ENCODE measurements around the gene CES2. TPM values are rescaled to one million over a fixed set of nuclear protein-coding genes. Genes with fewer than 3 reads are reported as not detected.

Gene CES2
- total RNA-seq, 1 experiment from 2014 or later: 35.4 TPM

DNA sequence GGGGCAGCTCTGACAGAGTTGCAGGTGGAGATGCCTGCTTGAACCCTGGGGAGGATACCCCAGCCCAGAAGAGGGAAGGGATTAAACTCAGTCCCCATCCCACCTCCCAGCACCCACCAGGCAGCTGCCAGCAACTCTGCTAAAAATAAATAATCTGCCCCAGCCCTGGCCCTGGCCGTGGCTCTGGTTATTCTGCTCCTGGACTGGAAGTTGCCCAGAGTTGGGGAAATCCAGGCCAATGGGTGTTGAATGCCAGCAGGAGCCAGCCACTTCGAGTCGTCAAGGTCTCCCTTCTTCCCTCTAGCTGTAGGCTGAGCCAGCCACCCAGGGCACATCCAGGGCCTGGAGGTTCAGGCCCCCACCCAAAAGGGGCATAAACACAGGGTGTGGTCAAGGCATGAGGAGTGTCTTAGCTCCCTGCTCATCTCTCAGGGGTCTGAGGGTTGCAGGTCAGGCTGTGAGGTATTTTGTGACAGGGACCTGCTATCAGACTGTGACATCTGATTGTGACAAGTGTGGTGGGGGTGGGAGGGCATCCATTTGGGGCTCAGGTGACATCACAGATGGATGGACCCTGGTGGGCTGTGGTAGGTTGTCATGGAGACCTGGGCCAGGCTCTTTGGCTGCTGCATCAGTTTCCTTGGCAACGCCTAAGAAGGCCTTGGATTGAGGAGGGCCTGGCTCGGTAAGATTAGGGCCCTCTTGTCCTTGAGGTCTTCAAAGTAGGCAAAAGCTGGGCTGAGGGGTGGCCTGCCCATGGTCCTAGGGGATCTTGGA is 9.0 kb upstream of the CES2 start:
- TF ChIP-seq YY1 (IDR thresholded peaks at IDR 0.05; ENCODE audit: extremely low read depth, insufficient replicate concordance, low read depth, low read length): no peak
- TF ChIP-seq RAD21 (IDR thresholded peaks at IDR 0.05; ENCODE audit: low read depth): no peak
- no peak for TF ChIP-seq JUND (IDR thresholded peaks at IDR 0.05)
- TF ChIP-seq ZFX (IDR thresholded peaks at IDR 0.05): no peak
- TF ChIP-seq, protein P1, sequence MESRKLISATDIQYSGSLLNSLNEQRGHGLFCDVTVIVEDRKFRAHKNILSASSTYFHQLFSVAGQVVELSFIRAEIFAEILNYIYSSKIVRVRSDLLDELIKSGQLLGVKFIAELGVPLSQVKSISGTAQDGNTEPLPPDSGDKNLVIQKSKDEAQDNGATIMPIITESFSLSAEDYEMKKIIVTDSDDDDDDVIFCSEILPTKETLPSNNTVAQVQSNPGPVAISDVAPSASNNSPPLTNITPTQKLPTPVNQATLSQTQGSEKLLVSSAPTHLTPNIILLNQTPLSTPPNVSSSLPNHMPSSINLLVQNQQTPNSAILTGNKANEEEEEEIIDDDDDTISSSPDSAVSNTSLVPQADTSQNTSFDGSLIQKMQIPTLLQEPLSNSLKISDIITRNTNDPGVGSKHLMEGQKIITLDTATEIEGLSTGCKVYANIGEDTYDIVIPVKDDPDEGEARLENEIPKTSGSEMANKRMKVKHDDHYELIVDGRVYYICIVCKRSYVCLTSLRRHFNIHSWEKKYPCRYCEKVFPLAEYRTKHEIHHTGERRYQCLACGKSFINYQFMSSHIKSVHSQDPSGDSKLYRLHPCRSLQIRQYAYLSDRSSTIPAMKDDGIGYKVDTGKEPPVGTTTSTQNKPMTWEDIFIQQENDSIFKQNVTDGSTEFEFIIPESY (IDR thresholded peaks at IDR 0.05; ENCODE audit: extremely low read depth, insufficient replicate concordance, low read length): no peak
- no peak for TF ChIP-seq POLR2AphosphoS5 (IDR thresholded peaks at IDR 0.05; ENCODE audit: low read depth, low read length)
- no peak for TF ChIP-seq EZH2phosphoT487 (IDR thresholded peaks at IDR 0.05; ENCODE audit: borderline replicate concordance)
- no peak for TF ChIP-seq CBX3 (IDR thresholded peaks at IDR 0.05; ENCODE audit: low read depth)
- no peak for TF ChIP-seq SP1 (IDR thresholded peaks at IDR 0.05; ENCODE audit: low read depth)
- no peak for TF ChIP-seq FOSL1 (IDR thresholded peaks at IDR 0.05; ENCODE audit: low read depth)
- TF ChIP-seq CEBPB (IDR thresholded peaks at IDR 0.05; ENCODE audit: low read depth): no peak
- no peak for TF ChIP-seq TCF7L2 (IDR thresholded peaks at IDR 0.05; ENCODE audit: borderline replicate concordance, extremely low read depth, insufficient read depth, insufficient read length)
- TF ChIP-seq ZNF274 (IDR thresholded peaks at IDR 0.05; ENCODE audit: low read depth, low read length): no peak
- no peak for TF ChIP-seq EGR1 (IDR thresholded peaks at IDR 0.05; ENCODE audit: low read depth)
- TF ChIP-seq, protein P2, sequence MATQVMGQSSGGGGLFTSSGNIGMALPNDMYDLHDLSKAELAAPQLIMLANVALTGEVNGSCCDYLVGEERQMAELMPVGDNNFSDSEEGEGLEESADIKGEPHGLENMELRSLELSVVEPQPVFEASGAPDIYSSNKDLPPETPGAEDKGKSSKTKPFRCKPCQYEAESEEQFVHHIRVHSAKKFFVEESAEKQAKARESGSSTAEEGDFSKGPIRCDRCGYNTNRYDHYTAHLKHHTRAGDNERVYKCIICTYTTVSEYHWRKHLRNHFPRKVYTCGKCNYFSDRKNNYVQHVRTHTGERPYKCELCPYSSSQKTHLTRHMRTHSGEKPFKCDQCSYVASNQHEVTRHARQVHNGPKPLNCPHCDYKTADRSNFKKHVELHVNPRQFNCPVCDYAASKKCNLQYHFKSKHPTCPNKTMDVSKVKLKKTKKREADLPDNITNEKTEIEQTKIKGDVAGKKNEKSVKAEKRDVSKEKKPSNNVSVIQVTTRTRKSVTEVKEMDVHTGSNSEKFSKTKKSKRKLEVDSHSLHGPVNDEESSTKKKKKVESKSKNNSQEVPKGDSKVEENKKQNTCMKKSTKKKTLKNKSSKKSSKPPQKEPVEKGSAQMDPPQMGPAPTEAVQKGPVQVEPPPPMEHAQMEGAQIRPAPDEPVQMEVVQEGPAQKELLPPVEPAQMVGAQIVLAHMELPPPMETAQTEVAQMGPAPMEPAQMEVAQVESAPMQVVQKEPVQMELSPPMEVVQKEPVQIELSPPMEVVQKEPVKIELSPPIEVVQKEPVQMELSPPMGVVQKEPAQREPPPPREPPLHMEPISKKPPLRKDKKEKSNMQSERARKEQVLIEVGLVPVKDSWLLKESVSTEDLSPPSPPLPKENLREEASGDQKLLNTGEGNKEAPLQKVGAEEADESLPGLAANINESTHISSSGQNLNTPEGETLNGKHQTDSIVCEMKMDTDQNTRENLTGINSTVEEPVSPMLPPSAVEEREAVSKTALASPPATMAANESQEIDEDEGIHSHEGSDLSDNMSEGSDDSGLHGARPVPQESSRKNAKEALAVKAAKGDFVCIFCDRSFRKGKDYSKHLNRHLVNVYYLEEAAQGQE (IDR thresholded peaks at IDR 0.05; ENCODE audit: low read depth): no peak
- Histone ChIP-seq H3K4me1 (ENCODE audit: control insufficient read depth in 1 of 2, insufficient read depth in 2 of 2, low read length in 2 of 2) (peaks cover 21 to 50% of the 10 kb centered on the region in 2 experiments), H3K36me3 (ENCODE audit: control insufficient read depth in 1 of 2, insufficient read depth in 2 of 2, low read length in 2 of 2) (no peaks in the 10 kb centered on the region), H2AFZ (ENCODE audit: low read depth, low read length, poor library complexity, severe bottlenecking) (no peak overlapping the region), H3K79me2 (ENCODE audit: insufficient read depth, low read length) (no peaks in the 10 kb centered on the region), H3K9me3 (ENCODE audit: control insufficient read depth in 1 of 2, insufficient read depth in 1 of 2, low read depth in 1 of 2, low read length in 2 of 2) (no peaks in the 10 kb centered on the region), H3K27me3 (ENCODE audit: insufficient read depth, low read length) (no peaks in the 10 kb centered on the region), H4K20me1 (ENCODE audit: insufficient read depth) (no peaks in the 10 kb centered on the region), H3K9ac (ENCODE audit: low read length) (no peak overlapping the region), H3K9me2 (ENCODE audit: insufficient read depth) (no peaks in the 10 kb centered on the region), H3K4me2 (ENCODE audit: low read length) (peak overlapping the region; percentile 45; the same call in 1 of the 2 replicates), H3K27ac (ENCODE audit: low read depth, low read length) (no peak overlapping the region), H3K4me3 (replicated peaks in 1 of 2; ENCODE audit: low read depth in 1 of 2, low read length in 2 of 2) (no peak overlapping the region)
- intact Hi-C loops (cut with micrococcal nuclease): no loop called here
- no peak for DNase-seq (ENCODE audit: low read depth, low spot score)
- ChIA-PET RAD21 (ENCODE audit: low non-redundant PET in 1 of 2, low total read pairs in 2 of 2, uncharacterized antibody in 2 of 2, unreplicated experiment in 2 of 2) (no interaction called here), POLR2A (no interaction called here), CTCF (interaction anchor here (1.1 to 2.8 kb wide), 2 partner anchors 16 to 31 kb away, joined by 4 to 32 read pairs; no protein-coding TSS in a partner anchor)
- ATAC-seq: no peak
- no TSS peak for BruUV-seq (replicated peaks)

All from HCT116 (cell line).